HEK293 (cell line): Measurements from ENCODE around the gene LMLN.
A peak's percentile ranks its signal among the peaks of the same experiment; 100 is the strongest.

Experiments used
- GLI2 ChIP-seq: fragments of 450-650 bp; formaldehyde crosslinking; IDR thresholded peaks from 2 replicates; pipeline ENCODE4; 2017; ENCODE audit warnings: missing biosample characterization, missing genetic modification characterization, low read depth, borderline replicate concordance
- GLI4 ChIP-seq: fragments of 450-650 bp; formaldehyde crosslinking; IDR thresholded peaks from 2 replicates; pipeline ENCODE4 v1.5.1; 2016; ENCODE audit warnings: missing biosample characterization, missing genetic modification characterization
- KLF1 ChIP-seq: fragments of 450-650 bp; formaldehyde crosslinking; IDR thresholded peaks from 2 replicates; pipeline ENCODE4 v1.5.1; 2016; ENCODE audit warnings: missing biosample characterization, missing genetic modification characterization
- KLF9 ChIP-seq: fragments of 450-650 bp; formaldehyde crosslinking; IDR thresholded peaks from 2 replicates; pipeline ENCODE4 v1.5.1; 2016; ENCODE audit warnings: missing biosample characterization, missing genetic modification characterization, low read depth
- OVOL3 ChIP-seq: fragments of 450-650 bp; formaldehyde crosslinking; IDR thresholded peaks from 2 replicates; pipeline ENCODE4 v1.5.1; 2016; ENCODE audit warnings: missing biosample characterization, missing genetic modification characterization
- PRDM1 ChIP-seq: fragments of 450-650 bp; formaldehyde crosslinking; IDR thresholded peaks from 2 replicates; pipeline ENCODE4; 2016; ENCODE audit warnings: missing biosample characterization, missing genetic modification characterization
- SP7 ChIP-seq: fragments of 450-650 bp; formaldehyde crosslinking; IDR thresholded peaks from 2 replicates; pipeline ENCODE4 v1.5.1; 2016; ENCODE audit warnings: missing biosample characterization, missing genetic modification characterization
- TRIM28 ChIP-seq: IDR thresholded peaks from 2 replicates; pipeline ENCODE4 v1.6.1; 2011; ENCODE audit warnings: low read length, control low read depth, borderline replicate concordance
- ZFP3 ChIP-seq: fragments of 450-650 bp; formaldehyde crosslinking; IDR thresholded peaks from 2 replicates; pipeline ENCODE4 v1.5.1; 2016; ENCODE audit warnings: low read depth, missing biosample characterization, missing genetic modification characterization
- ZNF155 ChIP-seq: fragments of 450-650 bp; formaldehyde crosslinking; IDR thresholded peaks from 2 replicates; pipeline ENCODE4 v1.5.1; 2016; ENCODE audit warnings: missing biosample characterization, missing genetic modification characterization
- ZNF16 ChIP-seq: fragments of 450-650 bp; formaldehyde crosslinking; IDR thresholded peaks from 2 replicates; pipeline ENCODE4 v1.5.1; 2016; ENCODE audit warnings: low read depth, missing biosample characterization, missing genetic modification characterization
- ZNF175 ChIP-seq: fragments of 450-650 bp; formaldehyde crosslinking; IDR thresholded peaks from 2 replicates; pipeline ENCODE4 v1.5.1; 2016; ENCODE audit warnings: missing biosample characterization, missing genetic modification characterization
- ZNF184 ChIP-seq: fragments of 450-650 bp; IDR thresholded peaks from 2 replicates; pipeline ENCODE4 v1.5.1; 2018; ENCODE audit warnings: missing biosample characterization, mild to moderate bottlenecking, missing genetic modification characterization
- ZNF214 ChIP-seq: fragments of 450-650 bp; formaldehyde crosslinking; IDR thresholded peaks from 2 replicates; pipeline ENCODE4 v1.5.1; 2017; ENCODE audit warnings: missing biosample characterization, mild to moderate bottlenecking, missing genetic modification characterization, borderline replicate concordance
- ZNF354C ChIP-seq: fragments of 450-650 bp; formaldehyde crosslinking; IDR thresholded peaks from 2 replicates; pipeline ENCODE4 v1.5.1; 2016; ENCODE audit warnings: missing biosample characterization, missing genetic modification characterization, low read depth, borderline replicate concordance
- ZNF391 ChIP-seq: fragments of 450-650 bp; formaldehyde crosslinking; IDR thresholded peaks from 2 replicates; pipeline ENCODE4 v1.5.1; 2016; ENCODE audit warnings: low read depth, missing biosample characterization, missing genetic modification characterization, borderline replicate concordance
- ZNF473 ChIP-seq: fragments of 450-650 bp; formaldehyde crosslinking; IDR thresholded peaks from 2 replicates; pipeline ENCODE4 v1.5.1; 2017; ENCODE audit warnings: missing biosample characterization, missing genetic modification characterization
- ZNF521 ChIP-seq: fragments of 450-650 bp; formaldehyde crosslinking; IDR thresholded peaks from 2 replicates; pipeline ENCODE4 v1.5.1; 2017; ENCODE audit warnings: missing biosample characterization, mild to moderate bottlenecking, missing genetic modification characterization
- ZNF529 ChIP-seq: fragments of 450-650 bp; formaldehyde crosslinking; IDR thresholded peaks from 2 replicates; pipeline ENCODE4 v1.5.1; 2017; ENCODE audit warnings: missing genetic modification characterization, missing biosample characterization; ENCODE audit not compliant: insufficient replicate concordance
- ZNF677 ChIP-seq: fragments of 450-650 bp; IDR thresholded peaks from 2 replicates; pipeline ENCODE4 v1.5.0; 2018; ENCODE audit warnings: missing biosample characterization, mild to moderate bottlenecking, missing genetic modification characterization, moderate library complexity
- ZNF707 ChIP-seq: fragments of 450-650 bp; formaldehyde crosslinking; IDR thresholded peaks from 2 replicates; pipeline ENCODE4 v1.5.1; 2016; ENCODE audit warnings: missing biosample characterization, missing genetic modification characterization
- ZNF76 ChIP-seq: fragments of 450-650 bp; formaldehyde crosslinking; IDR thresholded peaks from 2 replicates; pipeline ENCODE4; 2016; ENCODE audit warnings: low read depth, missing biosample characterization, missing genetic modification characterization, borderline replicate concordance
- ZNF768 ChIP-seq: fragments of 450-650 bp; formaldehyde crosslinking; IDR thresholded peaks from 2 replicates; pipeline ENCODE4 v1.5.1; 2018; ENCODE audit warnings: missing biosample characterization, mild to moderate bottlenecking, missing genetic modification characterization
- ZNF776 ChIP-seq: fragments of 450-650 bp; formaldehyde crosslinking; IDR thresholded peaks from 2 replicates; pipeline ENCODE4 v1.5.0; 2017; ENCODE audit warnings: missing biosample characterization, missing genetic modification characterization, borderline replicate concordance
- ZNF843 ChIP-seq: fragments of 450-650 bp; formaldehyde crosslinking; IDR thresholded peaks from 2 replicates; pipeline ENCODE4 v1.5.1; 2016; ENCODE audit warnings: missing biosample characterization, missing genetic modification characterization
- TF ChIP-seq, protein P1 (sequence below): fragments of 450-650 bp; formaldehyde crosslinking; conservative IDR thresholded peaks from 2 replicates; pipeline ENCODE4 v1.5.1; 2016; ENCODE audit warnings: low read depth, missing biosample characterization, missing genetic modification characterization
- TF ChIP-seq, protein P2 (sequence below): fragments of 450-650 bp; formaldehyde crosslinking; IDR thresholded peaks from 2 replicates; pipeline ENCODE4 v1.5.1; 2016; ENCODE audit warnings: missing biosample characterization, missing genetic modification characterization
- TF ChIP-seq, protein P3 (sequence below): fragments of 450-650 bp; formaldehyde crosslinking; IDR thresholded peaks from 2 replicates; pipeline ENCODE4 v1.5.1; 2016; ENCODE audit warnings: missing biosample characterization, missing genetic modification characterization
- TF ChIP-seq, protein P4 (sequence below): fragments of 450-650 bp; formaldehyde crosslinking; IDR thresholded peaks from 2 replicates; pipeline ENCODE4 v1.5.1; 2016; ENCODE audit warnings: missing biosample characterization, missing genetic modification characterization
- TF ChIP-seq, protein P5 (sequence below): sonication (generic); formaldehyde crosslinking; IDR thresholded peaks from 2 replicates; pipeline ENCODE4 v1.8.1; 2022; ENCODE audit warnings: mild to moderate bottlenecking, moderate library complexity, missing genetic modification reagents
- TF ChIP-seq, protein P6 (sequence below): fragments of 450-650 bp; formaldehyde crosslinking; IDR thresholded peaks from 2 replicates; pipeline ENCODE4 v1.5.1; 2016; ENCODE audit warnings: missing biosample characterization, missing genetic modification characterization

The LMLN gene

DNA sequence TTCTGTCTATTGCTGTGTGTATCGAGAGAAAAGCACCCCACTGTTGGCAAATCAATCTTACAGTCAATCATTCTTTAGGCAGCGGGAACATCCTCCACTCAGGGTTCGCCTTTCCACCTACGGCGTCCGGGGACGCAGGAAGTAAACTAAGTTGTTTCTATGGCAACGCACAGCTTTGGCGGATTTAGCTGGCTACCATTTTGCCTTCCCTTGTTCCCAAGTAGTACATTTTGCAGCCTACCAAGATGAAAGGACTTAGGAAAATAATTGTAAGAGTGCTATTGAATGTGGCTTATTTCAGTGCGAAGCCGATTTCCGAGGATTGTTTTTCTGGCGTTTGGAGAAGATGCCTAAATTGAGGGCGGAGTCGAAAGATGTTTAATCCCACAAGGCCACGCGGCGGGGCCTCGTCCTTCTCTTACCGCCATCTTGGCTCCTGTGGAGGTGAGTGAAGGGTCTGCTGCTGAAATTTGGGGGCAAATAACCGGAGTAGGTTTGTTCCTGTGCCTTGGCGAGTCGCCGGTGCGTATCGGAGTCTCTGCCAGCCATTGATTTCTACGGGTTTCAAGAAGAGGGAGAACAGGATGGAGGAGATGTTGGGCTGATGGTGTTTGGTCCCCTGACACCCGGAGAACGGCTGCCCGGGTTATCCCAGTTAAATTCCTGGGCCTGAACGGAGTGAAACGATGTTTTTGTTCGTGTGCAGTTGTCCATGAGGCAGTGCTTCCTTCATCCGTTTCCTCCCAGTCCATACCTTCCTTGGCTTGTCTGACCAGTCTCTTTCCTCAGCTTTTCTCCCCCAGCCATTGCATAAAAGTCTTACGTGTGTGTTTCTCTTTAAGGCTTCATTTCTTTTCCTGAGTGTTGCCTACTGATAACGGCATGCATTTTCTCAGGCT, 10.0 kb upstream of the LMLN start, which contains the start of gene RPL35A (continued):
- no peak for TF ChIP-seq GLI4 (tag by site-specific recombination)
- TF ChIP-seq SP7, result peak; percentile 79
- TF ChIP-seq, protein P1, sequence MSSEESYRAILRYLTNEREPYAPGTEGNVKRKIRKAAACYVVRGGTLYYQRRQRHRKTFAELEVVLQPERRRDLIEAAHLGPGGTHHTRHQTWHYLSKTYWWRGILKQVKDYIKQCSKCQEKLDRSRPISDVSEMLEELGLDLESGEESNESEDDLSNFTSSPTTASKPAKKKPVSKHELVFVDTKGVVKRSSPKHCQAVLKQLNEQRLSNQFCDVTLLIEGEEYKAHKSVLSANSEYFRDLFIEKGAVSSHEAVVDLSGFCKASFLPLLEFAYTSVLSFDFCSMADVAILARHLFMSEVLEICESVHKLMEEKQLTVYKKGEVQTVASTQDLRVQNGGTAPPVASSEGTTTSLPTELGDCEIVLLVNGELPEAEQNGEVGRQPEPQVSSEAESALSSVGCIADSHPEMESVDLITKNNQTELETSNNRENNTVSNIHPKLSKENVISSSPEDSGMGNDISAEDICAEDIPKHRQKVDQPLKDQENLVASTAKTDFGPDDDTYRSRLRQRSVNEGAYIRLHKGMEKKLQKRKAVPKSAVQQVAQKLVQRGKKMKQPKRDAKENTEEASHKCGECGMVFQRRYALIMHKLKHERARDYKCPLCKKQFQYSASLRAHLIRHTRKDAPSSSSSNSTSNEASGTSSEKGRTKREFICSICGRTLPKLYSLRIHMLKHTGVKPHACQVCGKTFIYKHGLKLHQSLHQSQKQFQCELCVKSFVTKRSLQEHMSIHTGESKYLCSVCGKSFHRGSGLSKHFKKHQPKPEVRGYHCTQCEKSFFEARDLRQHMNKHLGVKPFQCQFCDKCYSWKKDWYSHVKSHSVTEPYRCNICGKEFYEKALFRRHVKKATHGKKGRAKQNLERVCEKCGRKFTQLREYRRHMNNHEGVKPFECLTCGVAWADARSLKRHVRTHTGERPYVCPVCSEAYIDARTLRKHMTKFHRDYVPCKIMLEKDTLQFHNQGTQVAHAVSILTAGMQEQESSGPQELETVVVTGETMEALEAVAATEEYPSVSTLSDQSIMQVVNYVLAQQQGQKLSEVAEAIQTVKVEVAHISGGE (tag by site-specific recombination), result peak; percentile 90
- no peak for TF ChIP-seq ZNF521 (tag by site-specific recombination)
- TF ChIP-seq, protein P2, sequence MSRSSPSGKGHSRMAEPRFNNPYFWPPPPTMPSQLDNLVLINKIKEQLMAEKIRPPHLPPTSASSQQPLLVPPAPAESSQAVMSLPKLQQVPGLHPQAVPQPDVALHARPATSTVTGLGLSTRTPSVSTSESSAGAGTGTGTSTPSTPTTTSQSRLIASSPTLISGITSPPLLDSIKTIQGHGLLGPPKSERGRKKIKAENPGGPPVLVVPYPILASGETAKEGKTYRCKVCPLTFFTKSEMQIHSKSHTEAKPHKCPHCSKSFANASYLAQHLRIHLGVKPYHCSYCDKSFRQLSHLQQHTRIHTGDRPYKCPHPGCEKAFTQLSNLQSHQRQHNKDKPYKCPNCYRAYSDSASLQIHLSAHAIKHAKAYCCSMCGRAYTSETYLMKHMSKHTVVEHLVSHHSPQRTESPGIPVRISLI (tag by site-specific recombination), result no peak
- no peak; the same call in 1 of the 2 replicates for TF ChIP-seq ZNF843 (tag by site-specific recombination)
- TF ChIP-seq ZNF677 (tag by site-specific recombination), result no peak
- TF ChIP-seq ZNF768 (tag by site-specific recombination), result no peak
- no peak for TF ChIP-seq KLF1 (tag by site-specific recombination)
- no peak for TF ChIP-seq ZNF473 (tag by site-specific recombination)
- TF ChIP-seq ZNF707 (tag by site-specific recombination), result no peak
- TF ChIP-seq, protein P3, sequence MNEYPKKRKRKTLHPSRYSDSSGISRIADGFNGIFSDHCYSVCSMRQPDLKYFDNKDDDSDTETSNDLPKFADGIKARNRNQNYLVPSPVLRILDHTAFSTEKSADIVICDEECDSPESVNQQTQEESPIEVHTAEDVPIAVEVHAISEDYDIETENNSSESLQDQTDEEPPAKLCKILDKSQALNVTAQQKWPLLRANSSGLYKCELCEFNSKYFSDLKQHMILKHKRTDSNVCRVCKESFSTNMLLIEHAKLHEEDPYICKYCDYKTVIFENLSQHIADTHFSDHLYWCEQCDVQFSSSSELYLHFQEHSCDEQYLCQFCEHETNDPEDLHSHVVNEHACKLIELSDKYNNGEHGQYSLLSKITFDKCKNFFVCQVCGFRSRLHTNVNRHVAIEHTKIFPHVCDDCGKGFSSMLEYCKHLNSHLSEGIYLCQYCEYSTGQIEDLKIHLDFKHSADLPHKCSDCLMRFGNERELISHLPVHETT, result peak; percentile 70
- TF ChIP-seq ZNF214 (tag by site-specific recombination), result no peak; the same call in 1 of the 2 replicates
- peak; percentile 93 for TF ChIP-seq ZNF76
- TF ChIP-seq ZNF184, result no peak
- TF ChIP-seq KLF9 (tag by site-specific recombination), result no peak
- peak; percentile 24; the same call in 1 of the 2 replicates for TF ChIP-seq TRIM28
- TF ChIP-seq, protein P4, sequence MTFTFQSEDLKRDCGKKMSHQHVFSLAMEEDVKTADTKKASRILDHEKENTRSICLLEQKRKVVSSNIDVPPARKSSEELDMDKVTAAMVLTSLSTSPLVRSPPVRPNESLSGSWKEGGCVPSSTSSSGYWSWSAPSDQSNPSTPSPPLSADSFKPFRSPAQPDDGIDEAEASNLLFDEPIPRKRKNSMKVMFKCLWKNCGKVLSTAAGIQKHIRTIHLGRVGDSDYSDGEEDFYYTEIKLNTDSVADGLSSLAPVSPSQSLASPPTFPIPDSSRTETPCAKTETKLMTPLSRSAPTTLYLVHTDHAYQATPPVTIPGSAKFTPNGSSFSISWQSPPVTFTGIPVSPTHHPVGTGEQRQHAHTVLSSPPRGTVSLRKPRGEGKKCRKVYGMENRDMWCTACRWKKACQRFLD (tag by site-specific recombination), result no peak
- no peak for TF ChIP-seq OVOL3
- TF ChIP-seq GLI2 (tag by site-specific recombination), result no peak
- TF ChIP-seq ZNF529 (tag by site-specific recombination), result no peak
- TF ChIP-seq ZNF175, result no peak
- no peak for TF ChIP-seq ZNF391 (tag by site-specific recombination)
- TF ChIP-seq, protein P5, sequence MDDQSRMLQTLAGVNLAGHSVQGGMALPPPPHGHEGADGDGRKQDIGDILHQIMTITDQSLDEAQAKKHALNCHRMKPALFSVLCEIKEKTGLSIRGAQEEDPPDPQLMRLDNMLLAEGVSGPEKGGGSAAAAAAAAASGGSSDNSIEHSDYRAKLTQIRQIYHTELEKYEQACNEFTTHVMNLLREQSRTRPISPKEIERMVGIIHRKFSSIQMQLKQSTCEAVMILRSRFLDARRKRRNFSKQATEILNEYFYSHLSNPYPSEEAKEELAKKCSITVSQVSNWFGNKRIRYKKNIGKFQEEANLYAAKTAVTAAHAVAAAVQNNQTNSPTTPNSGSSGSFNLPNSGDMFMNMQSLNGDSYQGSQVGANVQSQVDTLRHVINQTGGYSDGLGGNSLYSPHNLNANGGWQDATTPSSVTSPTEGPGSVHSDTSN (CRISPR knock-in tag), result no peak
- no peak for TF ChIP-seq ZNF354C (tag by site-specific recombination)
- no peak for TF ChIP-seq ZNF155 (tag by site-specific recombination)
- no peak for TF ChIP-seq ZFP3
- no peak for TF ChIP-seq ZNF776
- TF ChIP-seq ZNF16, result no peak
- TF ChIP-seq, protein P6, sequence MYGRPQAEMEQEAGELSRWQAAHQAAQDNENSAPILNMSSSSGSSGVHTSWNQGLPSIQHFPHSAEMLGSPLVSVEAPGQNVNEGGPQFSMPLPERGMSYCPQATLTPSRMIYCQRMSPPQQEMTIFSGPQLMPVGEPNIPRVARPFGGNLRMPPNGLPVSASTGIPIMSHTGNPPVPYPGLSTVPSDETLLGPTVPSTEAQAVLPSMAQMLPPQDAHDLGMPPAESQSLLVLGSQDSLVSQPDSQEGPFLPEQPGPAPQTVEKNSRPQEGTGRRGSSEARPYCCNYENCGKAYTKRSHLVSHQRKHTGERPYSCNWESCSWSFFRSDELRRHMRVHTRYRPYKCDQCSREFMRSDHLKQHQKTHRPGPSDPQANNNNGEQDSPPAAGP (tag by site-specific recombination), result peak; percentile 50
- no peak for TF ChIP-seq PRDM1 (tag by site-specific recombination)
